ENCODE data around the gene RMI2.
A peak's percentile ranks its signal among the peaks of the same experiment; 100 is the strongest.

The RMI2 gene

DNA sequence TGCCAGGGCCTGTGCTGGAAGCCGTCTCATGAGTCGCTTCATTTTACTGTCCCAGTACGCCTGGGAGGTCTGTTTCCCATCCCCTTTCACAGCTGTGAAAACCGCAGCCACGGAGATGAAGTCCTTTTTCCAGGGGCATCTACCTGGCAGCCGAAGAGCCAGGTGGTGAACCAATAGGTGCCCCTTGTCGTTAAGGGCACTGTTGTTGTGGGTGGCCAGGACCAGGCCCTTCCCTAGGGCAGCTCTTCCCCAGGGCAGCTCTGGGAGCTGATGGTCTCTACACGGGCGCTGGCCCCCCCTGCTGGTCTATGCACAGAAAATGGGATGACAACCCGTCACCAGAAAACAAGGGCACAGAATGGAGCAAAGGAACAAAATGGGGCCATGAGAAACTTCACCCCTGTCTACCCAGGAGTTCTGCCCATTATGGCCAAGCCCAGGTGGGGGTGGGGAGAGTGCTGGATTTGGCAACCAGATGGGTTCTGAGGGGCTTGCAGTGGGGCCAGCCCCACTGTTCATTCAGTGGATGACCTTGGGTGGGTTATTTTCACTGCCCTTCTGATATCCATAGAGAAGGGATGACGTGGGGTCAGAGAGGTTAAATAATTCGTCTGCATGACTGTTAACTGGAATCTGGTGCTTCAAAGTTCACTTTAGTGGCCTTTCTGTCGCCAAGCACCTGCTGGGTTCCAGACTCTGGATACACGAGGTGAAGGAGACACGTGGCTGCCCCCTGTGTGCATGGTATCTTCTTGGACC, 11.5 kb downstream of the RMI2 start:
- Mint-ChIP-seq H3K27ac (peak overlapping the region; percentile 25 to 79 (median 66)), H3K27me3 (ENCODE audit: low read depth) (peaks cover 4% of the 10 kb centered on the region), H3K4me1 (peaks cover 49% of the 10 kb centered on the region), H3K36me3 (ENCODE audit: low read depth) (peaks cover 12% of the 10 kb centered on the region), H3K4me3 (no peak overlapping the region), H3K9me3 (no peaks in the 10 kb centered on the region)
- TF ChIP-seq, protein P1, sequence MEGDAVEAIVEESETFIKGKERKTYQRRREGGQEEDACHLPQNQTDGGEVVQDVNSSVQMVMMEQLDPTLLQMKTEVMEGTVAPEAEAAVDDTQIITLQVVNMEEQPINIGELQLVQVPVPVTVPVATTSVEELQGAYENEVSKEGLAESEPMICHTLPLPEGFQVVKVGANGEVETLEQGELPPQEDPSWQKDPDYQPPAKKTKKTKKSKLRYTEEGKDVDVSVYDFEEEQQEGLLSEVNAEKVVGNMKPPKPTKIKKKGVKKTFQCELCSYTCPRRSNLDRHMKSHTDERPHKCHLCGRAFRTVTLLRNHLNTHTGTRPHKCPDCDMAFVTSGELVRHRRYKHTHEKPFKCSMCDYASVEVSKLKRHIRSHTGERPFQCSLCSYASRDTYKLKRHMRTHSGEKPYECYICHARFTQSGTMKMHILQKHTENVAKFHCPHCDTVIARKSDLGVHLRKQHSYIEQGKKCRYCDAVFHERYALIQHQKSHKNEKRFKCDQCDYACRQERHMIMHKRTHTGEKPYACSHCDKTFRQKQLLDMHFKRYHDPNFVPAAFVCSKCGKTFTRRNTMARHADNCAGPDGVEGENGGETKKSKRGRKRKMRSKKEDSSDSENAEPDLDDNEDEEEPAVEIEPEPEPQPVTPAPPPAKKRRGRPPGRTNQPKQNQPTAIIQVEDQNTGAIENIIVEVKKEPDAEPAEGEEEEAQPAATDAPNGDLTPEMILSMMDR (IDR thresholded peaks at IDR 0.05; ENCODE audit: unreplicated experiment in 3 of 3) = peak; percentile 51 to 69 (median 61)

GRCh38 chr16:11358531-11358930, 13.3 kb downstream of the RMI2 start:
- H3K36me3 Mint-ChIP-seq (ENCODE audit: low read depth) = peaks cover 6% of the 10 kb centered on the region
- H3K4me3 Mint-ChIP-seq = no peak overlapping the region
- H3K4me1 Mint-ChIP-seq = peaks cover 54% of the 10 kb centered on the region
- TF ChIP-seq, protein P1 (IDR thresholded peaks at IDR 0.05; ENCODE audit: unreplicated experiment in 3 of 3) = no peak
- H3K9me3 Mint-ChIP-seq = no peaks in the 10 kb centered on the region
- peaks cover 8% of the 10 kb centered on the region for H3K27me3 Mint-ChIP-seq (ENCODE audit: low read depth)
- H3K27ac Mint-ChIP-seq = peak overlapping the region in 1 of 3 experiments; percentile 52

DNA sequence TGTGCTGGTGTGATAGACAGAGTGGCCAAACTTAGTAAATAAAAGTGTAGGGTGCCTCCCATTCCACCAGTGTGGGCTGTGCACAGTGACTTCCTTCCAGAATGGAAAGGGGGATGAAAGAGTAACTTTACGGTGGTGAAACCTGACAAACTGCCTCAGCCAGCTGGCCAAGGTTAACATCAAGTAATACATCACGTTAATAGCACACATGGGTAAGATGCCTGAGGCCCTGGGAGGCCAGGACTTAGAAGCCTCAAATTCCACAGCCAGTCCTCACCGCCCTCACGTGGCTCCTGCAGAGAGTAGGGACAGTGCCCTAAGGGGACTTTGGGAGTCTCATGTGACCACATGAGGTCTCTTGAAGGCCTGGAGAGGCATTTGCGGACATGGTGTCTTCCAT, 14.1 kb downstream of the RMI2 start:
- H3K36me3 Mint-ChIP-seq (ENCODE audit: low read depth) = no peaks in the 10 kb centered on the region
- H3K9me3 Mint-ChIP-seq = no peaks in the 10 kb centered on the region
- H3K27ac Mint-ChIP-seq = peak overlapping the region; percentile 66 to 96 (median 66)
- peaks cover 56% of the 10 kb centered on the region for H3K4me1 Mint-ChIP-seq
- TF ChIP-seq, protein P1 (IDR thresholded peaks at IDR 0.05; ENCODE audit: unreplicated experiment in 3 of 3) = no peak
- H3K27me3 Mint-ChIP-seq (ENCODE audit: low read depth) = peaks cover 8% of the 10 kb centered on the region
- H3K4me3 Mint-ChIP-seq = no peak overlapping the region

DNA sequence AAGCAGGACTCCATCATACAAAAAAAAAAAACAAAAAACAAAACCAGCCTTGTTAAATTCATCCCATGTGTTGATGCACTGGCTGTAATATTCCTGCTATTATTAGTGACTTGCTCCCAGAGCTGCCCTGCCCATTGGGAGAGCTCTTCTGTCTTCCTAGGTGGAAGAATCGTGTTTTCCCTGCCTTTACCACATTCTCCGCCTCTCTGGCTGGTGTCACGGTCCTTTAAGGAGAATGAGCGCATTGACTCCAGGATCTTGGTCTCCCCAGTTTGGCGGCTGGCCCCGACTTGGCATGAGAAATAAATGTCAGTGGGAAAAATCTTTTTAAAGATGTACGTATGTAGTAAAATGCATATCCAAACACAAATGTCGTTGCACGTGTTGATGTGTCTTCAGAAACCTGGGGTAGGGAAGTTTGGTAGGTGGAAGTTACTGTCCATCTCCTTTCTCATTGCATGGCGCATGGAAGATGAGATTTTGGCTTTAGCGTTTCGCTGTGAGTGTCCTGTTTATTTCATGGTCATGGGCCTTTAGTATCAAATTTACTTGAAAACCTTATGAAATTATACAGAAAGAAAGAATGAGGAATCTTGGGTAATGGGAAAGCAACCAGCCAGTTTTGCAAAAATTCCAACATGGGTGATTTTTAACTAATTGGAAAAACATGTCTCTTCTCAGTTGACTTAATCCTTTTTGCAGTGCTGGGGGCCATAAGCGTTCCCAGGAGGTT, 15.5 kb downstream of the RMI2 start:
- no peaks in the 10 kb centered on the region for H3K9me3 Mint-ChIP-seq
- H3K27me3 Mint-ChIP-seq (ENCODE audit: low read depth) = peaks cover 8% of the 10 kb centered on the region
- H3K27ac Mint-ChIP-seq = peak overlapping the region; percentile 58 to 96 (median 66)
- TF ChIP-seq, protein P1 (IDR thresholded peaks at IDR 0.05; ENCODE audit: unreplicated experiment in 3 of 3) = no peak
- no peak overlapping the region for H3K4me3 Mint-ChIP-seq
- H3K4me1 Mint-ChIP-seq = peaks cover 49% of the 10 kb centered on the region
- H3K36me3 Mint-ChIP-seq (ENCODE audit: low read depth) = no peaks in the 10 kb centered on the region

GRCh38 chr16:11361701-11362451, 16.6 kb downstream of the RMI2 start:
- Mint-ChIP-seq H3K9me3 (no peaks in the 10 kb centered on the region), H3K36me3 (ENCODE audit: low read depth) (no peaks in the 10 kb centered on the region)

More at GRCh38 chr16:11361701-11362451, 16.6 kb downstream of the RMI2 start:
- TF ChIP-seq, protein P1 (IDR thresholded peaks at IDR 0.05; ENCODE audit: unreplicated experiment in 3 of 3) = no peak
- Mint-ChIP-seq H3K27ac (peak overlapping the region; percentile 58 to 66 (median 65)), H3K27me3 (ENCODE audit: low read depth) (peaks cover 8% of the 10 kb centered on the region), H3K4me3 (no peak overlapping the region), H3K4me1 (peaks cover 46% of the 10 kb centered on the region)

Measured in nephron (organoid).